ENCODE data around the gene ECI1. TPM values are rescaled to one million over a fixed set of nuclear protein-coding genes. Genes with fewer than 3 reads are reported as not detected.

The ECI1 gene
- total and polyA plus RNA-seq, 2 experiments from 2014 or later = 118 to 143 TPM

DNA sequence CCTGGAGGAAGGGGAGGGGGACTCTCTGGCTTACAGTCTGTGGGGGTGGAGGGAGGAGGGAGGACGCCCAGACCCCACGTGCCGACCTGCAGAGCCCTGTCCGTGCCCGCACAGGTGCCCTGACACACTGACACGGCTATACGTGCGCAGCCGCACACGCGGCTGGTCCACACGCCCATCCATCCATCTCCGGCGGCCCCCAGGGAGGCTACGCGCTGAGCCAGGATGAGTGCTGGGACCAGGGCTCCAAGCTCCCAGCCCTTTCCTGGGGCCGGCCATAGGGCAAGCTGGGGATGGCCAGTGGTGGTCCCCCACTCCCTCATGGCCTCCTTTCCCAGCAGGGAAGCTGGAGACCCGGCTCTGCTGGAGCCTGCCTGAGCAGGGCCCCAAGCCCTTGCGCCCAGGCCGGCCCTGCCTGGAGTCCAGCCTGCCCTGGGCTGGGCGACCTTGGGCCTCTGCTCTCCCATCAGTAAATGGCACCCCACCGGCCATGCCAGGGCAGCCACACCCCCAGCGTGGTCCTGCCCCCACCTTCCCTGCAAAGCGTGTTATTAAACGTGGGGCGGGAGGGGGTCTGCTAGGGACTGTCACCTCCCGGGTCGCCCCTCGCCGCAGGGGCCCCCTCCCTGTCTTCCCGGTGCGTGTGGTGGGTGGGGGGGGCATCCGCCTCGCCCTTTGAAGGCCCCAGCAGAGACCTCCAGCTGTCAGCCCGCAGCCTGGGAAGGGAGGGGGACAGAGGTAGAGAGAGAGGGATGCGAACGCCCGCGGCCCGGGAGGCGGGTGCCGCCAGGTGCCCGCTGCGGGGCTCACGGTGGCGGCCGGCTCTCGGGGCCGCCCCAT, 55.8 kb downstream of the ECI1 start:
- Mint-ChIP-seq H3K36me3 (ENCODE audit: low read depth) (no peaks in the 10 kb centered on the region; the same call in 2 of the 3 replicates), H3K9me3 (no peaks in the 10 kb centered on the region), H3K4me1 (no peaks in the 10 kb centered on the region), H3K27ac (no peak overlapping the region), H3K27me3 (ENCODE audit: insufficient read depth, low read depth, poor library complexity) (peaks cover 31% of the 10 kb centered on the region), H3K4me3 (peak overlapping the region; percentile 70)
- Histone ChIP-seq H2AFZ (peak overlapping the region; percentile 38; the same call in 1 of the 2 replicates), H3K9me2 (ENCODE audit: insufficient read depth) (no peaks in the 10 kb centered on the region), H3K79me2 (replicated peaks; ENCODE audit: insufficient read depth) (no peaks in the 10 kb centered on the region), H3K27me3 (ENCODE audit: insufficient read depth) (peaks cover 40% of the 10 kb centered on the region), H3K27ac (ENCODE audit: low read depth) (no peak overlapping the region), H3F3A (replicated peaks; ENCODE audit: low read depth) (0 out of 2 replicates have a peak, but pooled peaks cover 2% of the 10 kb centered on the region), H3K4me3 (peak overlapping the region; percentile 75), H3K4me2 (peak overlapping the region; percentile 92), H3K4me1 (ENCODE audit: insufficient read depth) (no peaks in the 10 kb centered on the region; the same call in 1 of the 2 replicates), H3K36me3 (ENCODE audit: insufficient read depth) (no peaks in the 10 kb centered on the region), H4K20me1 (replicated peaks; ENCODE audit: insufficient read depth) (no peaks in the 10 kb centered on the region)
- ATAC-seq (peak; percentile 42), DNase-seq (ENCODE audit: low spot score) (peak; percentile 59)
- no peak for TF ChIP-seq POLR2AphosphoS5 (IDR thresholded peaks at IDR 0.05; ENCODE audit: low read depth)
- no peak for TF ChIP-seq EZH2 (IDR thresholded peaks at IDR 0.05; ENCODE audit: low read depth, unreplicated experiment)
- TF ChIP-seq EZH2phosphoT487 (IDR thresholded peaks at IDR 0.05; ENCODE audit: unreplicated experiment) = no peak
- no peak for TF ChIP-seq CREB1 (CRISPR knock-in tag; IDR thresholded peaks at IDR 0.05; ENCODE audit: low read depth)
- no peak for TF ChIP-seq JUNB (IDR thresholded peaks at IDR 0.05; ENCODE audit: unreplicated experiment)
- no peak; the same call in 1 of the 2 replicates for TF ChIP-seq ZNF331 (CRISPR knock-in tag; IDR thresholded peaks at IDR 0.05; ENCODE audit: low read depth)
- TF ChIP-seq, protein P1, sequence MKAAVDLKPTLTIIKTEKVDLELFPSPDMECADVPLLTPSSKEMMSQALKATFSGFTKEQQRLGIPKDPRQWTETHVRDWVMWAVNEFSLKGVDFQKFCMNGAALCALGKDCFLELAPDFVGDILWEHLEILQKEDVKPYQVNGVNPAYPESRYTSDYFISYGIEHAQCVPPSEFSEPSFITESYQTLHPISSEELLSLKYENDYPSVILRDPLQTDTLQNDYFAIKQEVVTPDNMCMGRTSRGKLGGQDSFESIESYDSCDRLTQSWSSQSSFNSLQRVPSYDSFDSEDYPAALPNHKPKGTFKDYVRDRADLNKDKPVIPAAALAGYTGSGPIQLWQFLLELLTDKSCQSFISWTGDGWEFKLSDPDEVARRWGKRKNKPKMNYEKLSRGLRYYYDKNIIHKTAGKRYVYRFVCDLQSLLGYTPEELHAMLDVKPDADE (IDR thresholded peaks at IDR 0.05) = no peak

DNA sequence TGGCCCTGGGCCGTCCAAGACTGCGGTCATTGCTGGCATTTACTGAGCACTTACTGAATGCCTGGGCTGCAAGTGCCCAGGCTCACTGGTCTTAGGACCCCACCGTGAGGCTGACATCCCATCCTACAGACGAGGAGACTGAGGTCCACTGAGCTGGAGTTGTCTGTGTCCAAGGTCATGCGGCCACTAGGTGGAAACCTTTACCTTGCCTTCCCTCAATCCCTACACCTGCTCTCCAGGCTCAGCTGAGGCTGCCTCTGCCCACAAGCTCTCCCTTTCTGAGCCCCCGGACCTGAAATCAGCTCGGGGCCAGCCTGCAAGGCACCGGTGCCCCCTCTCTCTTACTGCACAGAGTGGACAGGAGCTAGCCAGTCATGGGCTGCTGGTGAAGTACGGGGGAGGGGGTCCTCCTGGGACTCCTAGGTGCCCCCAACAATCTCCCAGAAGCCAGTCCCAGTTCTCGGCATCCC, 56.5 kb downstream of the ECI1 start:
- Histone ChIP-seq H3K79me2 (replicated peaks; ENCODE audit: insufficient read depth) (no peaks in the 10 kb centered on the region), H3K27me3 (ENCODE audit: insufficient read depth) (peaks cover 37% of the 10 kb centered on the region), H3K27ac (ENCODE audit: low read depth) (no peak overlapping the region), H4K20me1 (replicated peaks; ENCODE audit: insufficient read depth) (no peaks in the 10 kb centered on the region), H3F3A (replicated peaks; ENCODE audit: low read depth) (0 out of 2 replicates have a peak, but pooled peaks cover 2% of the 10 kb centered on the region), H3K4me1 (ENCODE audit: insufficient read depth) (no peaks in the 10 kb centered on the region; the same call in 1 of the 2 replicates), H3K4me2 (peak overlapping the region; percentile 92), H3K36me3 (ENCODE audit: insufficient read depth) (no peaks in the 10 kb centered on the region), H3K9me2 (ENCODE audit: insufficient read depth) (no peaks in the 10 kb centered on the region), H3K4me3 (peak overlapping the region; percentile 75), H2AFZ (peak overlapping the region; percentile 38; the same call in 1 of the 2 replicates)
- H3K4me3 Mint-ChIP-seq = peak overlapping the region; percentile 70
- no peaks in the 10 kb centered on the region for H3K4me1 Mint-ChIP-seq
- H3K27ac Mint-ChIP-seq = no peak overlapping the region
- H3K9me3 Mint-ChIP-seq = no peaks in the 10 kb centered on the region
- ATAC-seq (peak; percentile 81), DNase-seq (ENCODE audit: low spot score) (peak; percentile 89)
- TF ChIP-seq CTCF (conservative IDR thresholded peaks at IDR 0.05; ENCODE audit: low read depth in 2 of 2) (peak; percentile 64 to 96), CREB1 (CRISPR knock-in tag; IDR thresholded peaks at IDR 0.05; ENCODE audit: low read depth) (0 out of 2 replicates have a peak, but pooled peaks have one; percentile 5)
- TF ChIP-seq, protein P2, sequence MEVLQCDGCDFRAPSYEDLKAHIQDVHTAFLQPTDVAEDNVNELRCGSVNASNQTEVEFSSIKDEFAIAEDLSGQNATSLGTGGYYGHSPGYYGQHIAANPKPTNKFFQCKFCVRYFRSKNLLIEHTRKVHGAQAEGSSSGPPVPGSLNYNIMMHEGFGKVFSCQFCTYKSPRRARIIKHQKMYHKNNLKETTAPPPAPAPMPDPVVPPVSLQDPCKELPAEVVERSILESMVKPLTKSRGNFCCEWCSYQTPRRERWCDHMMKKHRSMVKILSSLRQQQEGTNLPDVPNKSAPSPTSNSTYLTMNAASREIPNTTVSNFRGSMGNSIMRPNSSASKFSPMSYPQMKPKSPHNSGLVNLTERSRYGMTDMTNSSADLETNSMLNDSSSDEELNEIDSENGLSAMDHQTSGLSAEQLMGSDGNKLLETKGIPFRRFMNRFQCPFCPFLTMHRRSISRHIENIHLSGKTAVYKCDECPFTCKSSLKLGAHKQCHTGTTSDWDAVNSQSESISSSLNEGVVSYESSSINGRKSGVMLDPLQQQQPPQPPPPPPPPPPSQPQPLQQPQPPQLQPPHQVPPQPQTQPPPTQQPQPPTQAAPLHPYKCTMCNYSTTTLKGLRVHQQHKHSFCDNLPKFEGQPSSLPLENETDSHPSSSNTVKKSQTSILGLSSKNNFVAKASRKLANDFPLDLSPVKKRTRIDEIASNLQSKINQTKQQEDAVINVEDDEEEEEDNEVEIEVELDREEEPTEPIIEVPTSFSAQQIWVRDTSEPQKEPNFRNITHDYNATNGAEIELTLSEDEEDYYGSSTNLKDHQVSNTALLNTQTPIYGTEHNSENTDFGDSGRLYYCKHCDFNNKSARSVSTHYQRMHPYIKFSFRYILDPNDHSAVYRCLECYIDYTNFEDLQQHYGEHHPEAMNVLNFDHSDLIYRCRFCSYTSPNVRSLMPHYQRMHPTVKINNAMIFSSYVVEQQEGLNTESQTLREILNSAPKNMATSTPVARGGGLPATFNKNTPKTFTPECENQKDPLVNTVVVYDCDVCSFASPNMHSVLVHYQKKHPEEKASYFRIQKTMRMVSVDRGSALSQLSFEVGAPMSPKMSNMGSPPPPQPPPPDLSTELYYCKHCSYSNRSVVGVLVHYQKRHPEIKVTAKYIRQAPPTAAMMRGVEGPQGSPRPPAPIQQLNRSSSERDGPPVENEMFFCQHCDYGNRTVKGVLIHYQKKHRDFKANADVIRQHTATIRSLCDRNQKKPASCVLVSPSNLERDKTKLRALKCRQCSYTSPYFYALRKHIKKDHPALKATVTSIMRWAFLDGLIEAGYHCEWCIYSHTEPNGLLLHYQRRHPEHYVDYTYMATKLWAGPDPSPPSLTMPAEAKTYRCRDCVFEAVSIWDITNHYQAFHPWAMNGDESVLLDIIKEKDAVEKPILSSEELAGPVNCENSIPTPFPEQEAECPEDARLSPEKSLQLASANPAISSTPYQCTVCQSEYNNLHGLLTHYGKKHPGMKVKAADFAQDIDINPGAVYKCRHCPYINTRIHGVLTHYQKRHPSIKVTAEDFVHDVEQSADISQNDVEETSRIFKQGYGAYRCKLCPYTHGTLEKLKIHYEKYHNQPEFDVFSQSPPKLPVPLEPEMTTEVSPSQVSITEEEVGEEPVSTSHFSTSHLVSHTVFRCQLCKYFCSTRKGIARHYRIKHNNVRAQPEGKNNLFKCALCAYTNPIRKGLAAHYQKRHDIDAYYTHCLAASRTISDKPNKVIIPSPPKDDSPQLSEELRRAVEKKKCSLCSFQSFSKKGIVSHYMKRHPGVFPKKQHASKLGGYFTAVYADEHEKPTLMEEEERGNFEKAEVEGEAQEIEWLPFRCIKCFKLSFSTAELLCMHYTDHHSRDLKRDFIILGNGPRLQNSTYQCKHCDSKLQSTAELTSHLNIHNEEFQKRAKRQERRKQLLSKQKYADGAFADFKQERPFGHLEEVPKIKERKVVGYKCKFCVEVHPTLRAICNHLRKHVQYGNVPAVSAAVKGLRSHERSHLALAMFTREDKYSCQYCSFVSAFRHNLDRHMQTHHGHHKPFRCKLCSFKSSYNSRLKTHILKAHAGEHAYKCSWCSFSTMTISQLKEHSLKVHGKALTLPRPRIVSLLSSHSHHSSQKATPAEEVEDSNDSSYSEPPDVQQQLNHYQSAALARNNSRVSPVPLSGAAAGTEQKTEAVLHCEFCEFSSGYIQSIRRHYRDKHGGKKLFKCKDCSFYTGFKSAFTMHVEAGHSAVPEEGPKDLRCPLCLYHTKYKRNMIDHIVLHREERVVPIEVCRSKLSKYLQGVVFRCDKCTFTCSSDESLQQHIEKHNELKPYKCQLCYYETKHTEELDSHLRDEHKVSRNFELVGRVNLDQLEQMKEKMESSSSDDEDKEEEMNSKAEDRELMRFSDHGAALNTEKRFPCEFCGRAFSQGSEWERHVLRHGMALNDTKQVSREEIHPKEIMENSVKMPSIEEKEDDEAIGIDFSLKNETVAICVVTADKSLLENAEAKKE (CRISPR knock-in tag; IDR thresholded peaks at IDR 0.05) = no peak
- H3K27me3 Mint-ChIP-seq (ENCODE audit: insufficient read depth, low read depth, poor library complexity) = peaks cover 26% of the 10 kb centered on the region
- no peaks in the 10 kb centered on the region; the same call in 2 of the 3 replicates for H3K36me3 Mint-ChIP-seq (ENCODE audit: low read depth)

Measured in GM23338 (cell line).